Ascending aorta (tissue), 2 donors: Measurements from ENCODE around the gene LMO1. TPM values are rescaled to one million over a fixed set of nuclear protein-coding genes. Genes with fewer than 3 reads are reported as not detected.

Source experiments
- DNase-seq, 2 donors: peaks; one replicate each; pipeline ENCODE4 v3.0.0-alpha.2; 2019; ENCODE audit warnings: low spot score in 2 of 2
- H3K27ac ChIP-seq, 2 donors: fragments of 200-600 bp; sonication (generic); one replicate each; pipeline ENCODE4 v1.5.1; 2016 to 2017; ENCODE audit warnings: mild to moderate bottlenecking in 1 of 2
- H3K27me3 ChIP-seq: fragments of 200-600 bp; sonication (generic); one replicate; pipeline ENCODE4 v1.5.1; 2017
- H3K36me3 ChIP-seq, 2 donors: fragments of 200-600 bp; sonication (generic); one replicate each; pipeline ENCODE4 v1.5.1; 2016
- H3K4me1 ChIP-seq, 2 donors: fragments of 200-600 bp; sonication (generic); one replicate each; pipeline ENCODE4 v1.5.1; 2016 to 2017; ENCODE audit warnings: mild to moderate bottlenecking in 1 of 2
- H3K4me3 ChIP-seq, 2 donors: fragments of 200-600 bp; sonication (generic); one replicate each; pipeline ENCODE4 v1.5.1; 2016 to 2017; ENCODE audit warnings: mild to moderate bottlenecking in 1 of 2
- H3K9me3 ChIP-seq, 2 donors: fragments of 200-600 bp; sonication (generic); one replicate each; pipeline ENCODE4 v1.5.1; 2016
- CTCF ChIP-seq, 3 experiments: fragments of 200-600 bp in 2 of 3; fragments of 450-650 bp in 1 of 3; sonication (generic) in 2 of 3; IDR thresholded peaks; one replicate each; pipeline ENCODE4 v1.5.1; 2016 to 2019; ENCODE audit warnings: antibody characterized with exemption in 3 of 3, mild to moderate bottlenecking in 1 of 3, moderate library complexity in 1 of 3
- intact Hi-C: fragments of 100-400 bp; cut with DNase I; formaldehyde crosslinking; loops from one replicate; pipeline ENCODE4 v1.15.1; 2023
- total RNA-seq: library from RNA; depleted of rRNA; stranded (reverse); fragments of >200 nt; gene quantifications from one replicate; pipeline ENCODE4 v1.1.0, GENCODE V29; 2016

The LMO1 gene
- total RNA-seq, 1 donor from 2014 or later: not detected

DNA sequence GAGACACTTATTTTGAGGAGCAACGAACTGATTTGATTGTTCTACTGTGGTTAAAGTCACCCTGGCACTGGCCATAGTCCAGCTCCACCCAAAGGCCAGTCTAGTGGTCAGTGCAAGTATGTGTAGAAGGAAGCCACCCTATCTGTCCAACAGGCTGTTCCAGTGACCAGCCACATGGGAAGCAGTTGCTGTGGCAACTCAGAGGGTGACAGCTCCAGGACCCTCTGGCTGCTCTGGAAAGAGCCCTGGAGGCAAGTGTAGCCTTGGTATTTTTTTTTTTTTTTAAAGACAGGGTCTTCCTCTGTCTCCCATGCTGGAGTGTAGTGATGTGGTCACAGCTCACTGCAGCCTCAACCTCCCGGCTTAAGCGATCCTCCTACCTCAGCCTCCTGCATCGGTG, 27.8 kb downstream of the LMO1 start:
- DNase-seq: no peak
- H3K4me3 ChIP-seq: no peak overlapping the region
- no peaks in the 10 kb centered on the region for H3K9me3 ChIP-seq
- H3K27me3 ChIP-seq: no peaks in the 10 kb centered on the region
- no peaks in the 10 kb centered on the region for H3K36me3 ChIP-seq
- no peak for TF ChIP-seq CTCF (IDR thresholded peaks at IDR 0.05)
- intact Hi-C loops: no loop called here
- no peaks in the 10 kb centered on the region for H3K4me1 ChIP-seq
- H3K27ac ChIP-seq: no peak overlapping the region

DNA sequence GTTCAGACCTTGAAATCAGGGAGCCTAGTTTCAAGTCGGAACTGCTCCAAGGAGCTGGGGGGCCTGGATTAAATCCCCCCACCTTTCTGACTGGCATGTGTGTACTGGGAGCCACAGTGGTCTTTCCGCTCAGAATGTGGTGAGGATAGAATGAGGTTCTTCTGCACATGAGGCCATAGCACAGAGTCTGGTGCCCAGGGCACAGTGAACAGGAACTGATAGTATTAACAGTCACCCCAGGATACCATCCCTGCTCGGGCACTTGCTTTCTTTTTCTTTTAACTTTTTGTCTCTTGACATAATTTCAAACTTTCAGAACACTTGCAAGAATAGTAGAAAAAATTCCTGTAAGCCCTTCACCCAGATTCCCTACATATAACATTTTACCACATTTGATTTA, 28.8 kb downstream of the LMO1 start:
- Histone ChIP-seq H3K4me3 (no peak overlapping the region), H3K36me3 (no peaks in the 10 kb centered on the region), H3K4me1 (no peaks in the 10 kb centered on the region), H3K27me3 (no peaks in the 10 kb centered on the region), H3K9me3 (no peaks in the 10 kb centered on the region), H3K27ac (no peak overlapping the region)
- no peak for TF ChIP-seq CTCF (IDR thresholded peaks at IDR 0.05)
- intact Hi-C loops: no loop called here
- no peak for DNase-seq

- no peaks in the 10 kb centered on the region for H3K27me3 ChIP-seq
- no peak for DNase-seq
- H3K36me3 ChIP-seq: no peaks in the 10 kb centered on the region
- no peak for TF ChIP-seq CTCF (IDR thresholded peaks at IDR 0.05)
- H3K4me3 ChIP-seq: no peak overlapping the region
- intact Hi-C loops: no loop called here
- H3K9me3 ChIP-seq: no peaks in the 10 kb centered on the region
- H3K4me1 ChIP-seq: no peaks in the 10 kb centered on the region
- H3K27ac ChIP-seq: no peak overlapping the region
These were observed 29.3 kb downstream of the LMO1 start for GRCh38 chr11:8234425-8234821.

- no peak for DNase-seq
- Histone ChIP-seq H3K9me3 (no peaks in the 10 kb centered on the region), H3K36me3 (no peaks in the 10 kb centered on the region), H3K4me3 (no peak overlapping the region), H3K27me3 (no peaks in the 10 kb centered on the region), H3K4me1 (no peaks in the 10 kb centered on the region), H3K27ac (no peak overlapping the region)
- intact Hi-C loops: no loop called here
- no peak for TF ChIP-seq CTCF (IDR thresholded peaks at IDR 0.05)
These were observed 29.8 kb downstream of the LMO1 start for GRCh38 chr11:8233691-8234424.

DNA sequence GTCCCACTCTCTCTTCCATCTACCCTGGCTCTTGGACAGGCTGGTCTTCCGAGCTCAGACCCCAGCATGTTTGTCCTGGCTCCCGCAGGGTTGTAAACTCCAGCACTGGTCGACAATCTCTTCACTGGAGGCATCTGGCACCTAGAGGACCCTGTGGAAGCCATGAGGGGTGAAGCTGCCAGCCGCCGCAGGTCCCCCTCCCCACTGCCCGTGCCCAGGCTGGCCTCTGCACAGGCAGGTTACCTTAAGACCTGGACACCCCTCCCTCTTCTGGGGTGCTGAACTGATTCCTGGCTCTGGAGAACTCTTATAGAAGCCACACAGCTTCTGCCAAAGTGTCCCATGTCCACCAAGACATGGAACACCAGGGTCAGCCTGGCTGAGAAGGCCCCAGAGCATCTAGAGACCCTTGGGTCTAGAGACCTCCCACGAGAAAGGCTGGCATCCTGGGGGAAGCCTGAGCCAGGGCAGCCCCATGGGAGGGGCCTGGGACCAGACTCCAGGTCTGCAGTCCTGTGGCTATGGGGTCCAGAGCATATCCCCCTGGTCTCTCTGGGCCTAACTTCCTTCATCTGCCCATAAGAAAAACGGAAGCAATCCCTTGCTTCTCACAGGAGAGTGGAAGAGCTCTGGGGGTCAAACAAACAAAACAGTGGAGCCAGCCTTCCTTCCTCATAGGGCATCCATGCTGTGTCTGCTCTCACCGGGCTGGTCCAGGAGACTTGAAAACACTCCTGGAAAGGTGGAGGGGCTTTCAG, 30.6 kb downstream of the LMO1 start:
- intact Hi-C loops: no loop called here
- H3K4me1 ChIP-seq: no peaks in the 10 kb centered on the region
- TF ChIP-seq CTCF (IDR thresholded peaks at IDR 0.05): no peak
- H3K27me3 ChIP-seq: no peaks in the 10 kb centered on the region
- no peaks in the 10 kb centered on the region for H3K9me3 ChIP-seq
- no peak for DNase-seq
- H3K36me3 ChIP-seq: no peaks in the 10 kb centered on the region
- no peak overlapping the region for H3K4me3 ChIP-seq
- no peak overlapping the region for H3K27ac ChIP-seq
